Measurements from ENCODE around the gene ADGRE1.

ADGRE1 gene

DNA sequence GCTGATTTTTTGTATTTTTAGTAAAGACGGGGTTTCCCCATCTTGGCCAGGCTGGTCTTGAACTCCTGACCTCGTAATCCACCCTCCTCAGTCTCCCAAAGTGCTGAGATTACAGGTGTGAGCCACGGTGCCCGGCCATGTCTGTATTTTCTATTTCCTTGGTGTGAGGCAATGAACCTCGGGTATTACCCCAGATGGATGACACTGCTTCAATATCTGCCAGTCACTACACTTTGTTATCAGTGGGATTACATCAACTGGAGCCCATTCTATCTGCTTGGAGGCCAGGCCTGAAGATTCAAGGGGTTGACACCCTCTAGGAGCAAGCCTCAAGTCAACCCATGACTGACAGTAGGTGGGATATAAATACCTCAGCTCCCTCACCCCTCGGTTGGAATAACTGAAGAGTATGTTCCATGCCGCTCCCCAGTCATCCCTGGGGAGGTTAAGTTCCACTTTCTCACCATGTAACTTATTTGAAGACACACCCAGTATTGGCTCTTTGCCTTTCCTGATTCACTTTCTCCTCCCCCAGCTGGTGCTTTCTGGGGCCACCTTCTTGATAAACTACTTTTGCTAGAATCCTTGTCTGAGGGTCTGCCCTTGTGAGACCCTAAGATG lies 992 bp upstream of the ADGRE1 start:
- DNase-seq: no peak

DNA sequence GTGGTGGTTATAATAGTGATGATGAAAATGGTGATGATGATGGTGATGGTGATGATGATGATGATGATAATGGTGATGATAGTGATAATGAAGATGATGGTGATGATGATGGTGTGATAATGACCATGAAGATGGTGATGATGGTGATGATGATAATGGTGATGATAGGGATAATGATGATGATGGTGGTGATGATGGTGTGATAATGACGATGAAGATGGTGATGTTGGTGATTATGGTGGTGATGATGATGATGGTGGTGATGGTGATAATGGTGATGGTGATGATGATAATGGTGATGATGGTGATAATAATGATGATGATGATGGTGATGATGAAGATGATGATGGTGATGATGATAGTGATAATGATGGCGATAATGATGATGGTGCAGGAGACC lies 1.6 kb downstream of the ADGRE1 start:
- DNase-seq: no peak

DNA sequence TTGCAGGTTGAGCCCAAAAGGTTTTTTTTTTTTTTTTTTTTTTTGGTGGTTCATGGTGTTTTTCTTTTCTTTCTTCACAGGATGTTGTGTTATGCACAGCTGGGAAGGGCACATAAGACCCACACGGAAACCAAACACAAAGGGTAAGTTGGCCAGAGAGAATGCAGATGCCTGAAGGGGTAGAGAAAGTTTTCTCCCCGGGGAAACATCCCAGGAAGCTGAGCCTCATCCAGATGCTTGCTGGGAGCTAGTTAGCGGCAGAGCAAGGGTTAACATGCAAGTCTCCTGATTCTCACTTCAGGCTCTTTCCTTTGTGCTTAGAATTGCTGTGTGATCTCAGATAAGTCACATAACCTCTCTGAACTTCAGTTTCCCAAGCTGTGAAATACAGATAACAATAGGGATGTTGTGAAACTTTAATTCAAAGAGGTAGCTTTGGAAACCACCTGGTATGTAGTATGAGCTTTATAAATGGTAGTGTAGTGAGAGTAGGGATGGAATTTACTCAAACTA lies 3.1 kb downstream of the ADGRE1 start:
- DNase-seq: no peak

DNA sequence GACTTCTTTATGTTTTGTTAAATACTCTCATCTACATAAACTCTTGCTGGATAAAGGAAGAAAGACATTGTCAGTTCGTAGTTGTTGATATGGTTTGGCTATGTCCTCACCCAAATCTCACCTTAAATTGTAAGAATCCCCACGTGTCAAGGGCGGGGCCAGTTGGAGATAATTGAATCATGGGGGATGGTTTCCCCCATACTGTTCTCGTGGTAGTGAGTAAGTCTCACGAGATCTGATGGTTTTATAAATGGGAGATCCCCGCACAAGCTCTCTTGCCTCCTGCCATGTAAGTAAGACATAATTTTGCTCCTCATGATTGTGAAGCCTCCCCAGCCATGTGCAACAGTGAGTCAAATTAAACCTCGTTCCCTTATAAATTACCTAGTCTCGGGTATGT lies 3.6 kb downstream of the ADGRE1 start:
- no peak for DNase-seq

DNA sequence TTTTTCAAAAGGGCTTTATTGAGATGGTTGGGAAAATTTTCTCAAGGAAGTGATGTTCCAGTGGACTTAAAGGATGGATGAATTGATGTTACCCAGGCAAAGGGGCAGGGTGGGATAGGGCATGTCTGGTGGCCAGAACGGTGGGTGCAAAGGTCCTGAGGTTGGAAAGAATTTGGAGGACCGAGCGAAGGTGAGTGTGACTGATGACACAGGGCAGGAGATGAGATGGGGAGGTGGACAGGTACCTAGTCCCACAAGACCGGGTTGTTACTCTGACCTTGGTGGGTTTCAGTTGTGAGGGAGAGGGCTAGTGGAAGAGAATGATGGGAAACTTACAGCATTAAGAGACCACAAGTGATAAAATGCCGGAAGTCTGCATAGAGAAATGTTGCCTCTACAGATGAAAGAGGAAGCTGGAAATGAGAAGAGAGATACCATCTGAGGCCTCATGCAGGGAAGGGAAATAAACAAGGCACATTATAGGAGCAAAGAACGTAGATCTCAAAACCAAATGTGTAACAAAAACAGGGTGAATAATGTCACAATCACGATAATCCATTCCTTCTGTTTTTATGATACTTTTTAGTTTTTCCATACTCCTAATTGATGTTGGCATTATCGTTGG lies 4.5 kb downstream of the ADGRE1 start:
- DNase-seq: no peak

DNA sequence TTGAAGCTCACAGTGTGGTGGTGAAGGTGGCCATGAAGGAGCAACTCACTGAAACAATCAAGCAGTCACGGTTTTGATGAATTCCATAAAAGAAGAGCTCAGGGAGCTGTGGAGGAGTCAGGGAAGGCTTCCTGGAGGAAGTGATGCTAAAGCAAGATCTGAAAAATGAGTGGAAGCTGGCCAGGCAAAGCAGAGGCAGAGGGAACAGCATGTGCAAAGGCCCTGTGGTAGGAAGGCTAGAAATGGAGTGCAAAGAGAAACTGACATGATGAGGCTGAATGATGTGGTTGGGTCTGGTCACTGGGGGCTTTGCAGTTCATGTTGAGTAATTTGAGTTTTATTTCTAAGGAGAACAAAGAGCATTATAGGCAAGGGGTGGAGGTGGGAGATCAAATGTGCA lies 6.9 kb downstream of the ADGRE1 start:
- no peak for DNase-seq

DNA sequence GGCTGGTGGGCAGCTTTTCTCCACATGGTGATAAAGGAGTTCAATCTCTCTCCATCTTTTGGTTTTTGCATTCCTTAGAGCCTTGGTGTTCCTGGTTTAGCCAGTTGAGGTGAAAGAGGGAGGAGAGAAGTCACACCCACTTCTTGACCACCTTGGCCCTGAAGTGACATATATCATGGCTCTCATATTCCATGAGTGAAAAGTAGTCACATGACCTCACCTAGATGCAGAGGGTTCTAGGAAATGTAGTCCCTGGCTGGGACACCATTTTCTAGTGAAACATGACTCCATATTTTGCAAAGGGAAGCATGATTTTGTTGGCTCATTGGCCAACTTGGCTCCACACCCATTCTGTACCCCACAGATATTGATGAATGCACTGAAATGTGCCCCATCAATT lies 16.1 kb downstream of the ADGRE1 start:
- no peak for DNase-seq

DNA sequence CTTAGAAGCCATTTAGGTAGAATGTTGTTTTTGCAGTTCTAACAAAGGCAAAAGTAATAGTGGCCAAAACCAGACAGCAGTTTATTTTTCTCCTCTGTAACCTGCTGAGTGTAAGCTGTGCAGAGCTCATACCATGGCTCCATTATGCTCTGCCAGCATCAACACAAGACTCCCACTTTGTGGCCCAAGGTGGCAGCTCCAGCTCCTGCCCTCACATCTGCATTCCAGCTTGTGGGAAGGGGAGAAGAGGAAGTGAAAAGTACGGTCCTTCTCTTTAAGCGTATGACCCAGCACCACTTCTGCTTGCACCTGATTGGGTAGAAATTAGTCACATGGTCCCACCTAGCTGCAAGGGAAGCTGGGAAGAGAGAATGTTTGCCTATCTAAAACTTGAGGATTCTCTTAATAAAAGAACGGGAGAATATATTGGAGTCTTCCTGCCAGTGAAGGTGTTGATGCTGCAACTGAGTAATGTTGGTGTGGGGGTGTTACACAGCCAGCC lies 19.2 kb downstream of the ADGRE1 start:
- DNase-seq: no peak

DNA sequence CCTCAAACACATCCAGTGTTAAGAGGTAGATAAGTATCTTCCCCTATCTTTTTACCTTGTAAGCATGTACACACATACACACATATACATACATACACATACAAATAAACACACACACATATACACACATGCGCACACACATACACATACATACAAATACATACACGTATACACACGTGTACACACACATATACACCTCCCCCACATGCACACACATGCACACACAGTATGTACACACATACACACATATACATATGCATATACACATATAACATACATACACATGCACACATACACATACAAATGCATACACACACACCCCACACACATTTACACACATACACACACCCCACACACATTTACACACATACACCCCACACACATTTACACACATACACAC lies 24.1 kb downstream of the ADGRE1 start:
- no peak for DNase-seq

DNA sequence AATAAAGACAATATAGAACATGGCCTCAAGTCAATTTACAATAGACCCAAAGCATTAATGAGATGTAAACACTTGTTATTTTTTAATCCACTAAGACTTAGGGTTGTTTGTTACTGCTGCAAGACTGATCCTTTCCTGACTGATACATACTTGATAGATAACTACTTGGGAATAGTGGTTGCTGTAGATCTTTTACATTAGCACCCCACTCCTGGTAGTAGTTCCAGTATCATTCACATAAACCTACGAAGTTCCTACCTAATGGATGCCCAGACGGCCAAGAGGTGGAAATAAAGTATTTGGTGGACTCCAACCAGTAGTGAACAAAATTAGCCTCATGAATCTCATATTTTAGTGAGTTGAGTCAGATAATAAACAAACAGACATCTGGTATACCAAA lies 26.9 kb downstream of the ADGRE1 start:
- DNase-seq: no peak

DNA sequence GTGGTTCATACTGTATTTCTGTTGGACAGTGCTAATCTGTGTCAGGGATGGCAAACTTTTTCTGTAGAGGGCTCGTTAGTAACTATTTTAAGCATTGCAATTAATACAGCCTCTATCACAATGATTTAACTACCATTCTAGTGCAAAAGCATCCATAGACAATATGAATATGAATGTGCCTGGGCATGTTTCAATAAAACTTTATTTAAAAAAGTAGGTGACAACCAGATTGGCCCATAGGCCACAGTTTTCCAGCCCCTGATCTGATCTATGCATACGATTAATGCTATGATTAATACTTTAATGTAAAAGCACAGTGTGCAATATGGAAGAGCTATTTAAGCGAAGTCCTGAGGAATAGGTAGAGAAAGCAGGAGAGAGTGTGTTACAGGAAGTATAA lies 29.6 kb downstream of the ADGRE1 start:
- DNase-seq: no peak

DNA sequence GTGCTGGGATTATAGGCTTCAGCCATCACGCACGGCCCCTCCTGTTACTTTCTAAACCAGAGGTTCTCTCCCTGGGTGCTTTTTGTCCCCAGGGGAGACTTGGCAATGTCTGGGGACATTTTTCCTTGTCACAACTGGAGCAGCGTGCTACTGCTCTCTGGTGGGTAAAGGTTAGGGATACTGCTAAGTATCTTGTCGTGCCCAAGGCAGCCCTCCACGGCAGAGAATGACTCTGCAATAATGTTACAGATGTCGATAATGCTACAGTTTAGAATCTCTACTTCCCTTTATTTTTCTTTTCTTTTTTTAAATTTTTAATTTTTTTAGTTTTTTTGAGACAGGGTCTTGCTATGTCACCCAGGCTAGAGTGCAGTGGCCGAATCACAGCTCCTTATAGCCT lies 38.0 kb downstream of the ADGRE1 start:
- no peak for DNase-seq

DNA sequence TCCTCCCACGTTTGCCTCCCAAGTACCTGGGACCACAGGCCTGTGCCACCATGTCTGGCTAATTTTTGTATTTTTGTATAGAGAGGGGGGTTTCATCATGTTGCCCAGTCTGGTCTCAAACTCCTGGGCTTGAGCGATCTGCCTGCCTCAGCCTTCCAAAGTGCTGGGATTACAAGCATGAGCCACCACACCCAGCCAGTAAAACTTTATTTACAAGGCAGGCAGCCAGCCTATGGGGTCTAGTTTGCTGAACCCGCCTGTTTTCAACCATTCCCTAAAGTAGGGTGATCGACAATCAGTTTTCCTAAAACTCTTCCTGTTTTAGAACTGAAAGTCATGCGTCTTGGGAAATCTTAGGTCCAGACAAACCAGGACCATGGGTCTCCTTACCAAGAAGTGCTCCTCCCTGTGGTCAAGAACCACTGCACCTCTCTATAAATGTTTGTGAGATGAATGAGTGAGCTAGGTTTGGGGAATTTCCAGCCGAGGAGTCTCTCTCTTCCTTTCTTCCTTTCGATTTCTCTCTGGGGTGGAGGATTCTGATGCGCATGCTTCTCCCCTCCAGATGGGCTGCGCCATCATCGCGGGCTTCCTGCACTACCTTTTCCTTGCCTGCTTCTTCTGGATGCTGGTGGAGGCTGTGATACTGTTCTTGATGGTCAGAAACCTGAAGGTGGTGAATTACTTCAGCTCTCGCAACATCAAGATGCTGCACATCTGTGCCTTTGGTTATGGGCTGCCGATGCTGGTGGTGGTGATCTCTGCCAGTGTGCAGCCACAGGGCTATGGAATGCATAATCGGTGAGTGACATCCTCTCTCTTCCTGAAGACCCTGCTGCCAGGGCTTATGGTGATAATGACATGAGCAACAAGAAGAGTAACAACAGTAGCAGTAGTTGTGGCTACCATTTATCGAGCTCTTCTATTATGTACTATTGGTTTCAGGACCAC lies 38.7 kb downstream of the ADGRE1 start:
- peak in 1 of 4 experiments; percentile 4 for DNase-seq

DNA sequence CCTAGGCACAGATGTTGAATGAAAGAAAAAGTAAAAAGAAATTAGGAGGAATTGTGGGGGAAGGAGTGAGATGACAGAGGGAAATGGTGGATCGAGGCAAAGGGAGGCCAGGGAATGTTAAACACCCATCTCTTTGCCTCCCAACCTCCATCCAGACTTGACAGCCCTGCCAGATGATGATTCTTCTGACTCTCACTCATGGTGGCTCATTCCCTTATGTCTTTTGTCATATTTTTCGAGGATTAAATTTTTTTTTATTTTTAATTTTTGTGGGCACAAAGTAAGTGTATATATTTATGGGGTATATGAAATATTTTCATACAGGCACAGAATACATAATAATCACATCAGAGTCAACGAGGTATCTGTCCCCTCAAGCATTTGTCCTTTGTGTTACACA lies 42.8 kb downstream of the ADGRE1 start:
- DNase-seq: no peak

DNA sequence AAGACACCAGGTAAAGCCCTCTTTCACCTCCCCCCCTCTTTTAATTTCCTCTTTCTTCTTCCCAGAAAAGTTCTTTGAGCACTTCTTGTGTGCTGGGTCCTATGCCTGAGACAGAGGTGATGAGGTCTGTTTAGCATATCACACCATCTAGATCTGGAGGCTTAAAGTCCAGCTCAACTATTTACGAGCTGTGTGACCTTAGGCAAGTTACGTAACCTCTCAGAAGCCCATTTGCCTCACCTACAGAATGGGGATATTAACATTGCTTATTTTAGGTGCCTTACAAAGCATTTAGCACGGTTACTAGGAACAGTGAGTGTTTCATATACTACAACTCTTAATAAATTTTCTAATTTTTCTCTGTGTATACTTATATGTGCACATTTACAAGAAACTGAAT lies 47.7 kb downstream of the ADGRE1 start:
- no peak for DNase-seq

DNA sequence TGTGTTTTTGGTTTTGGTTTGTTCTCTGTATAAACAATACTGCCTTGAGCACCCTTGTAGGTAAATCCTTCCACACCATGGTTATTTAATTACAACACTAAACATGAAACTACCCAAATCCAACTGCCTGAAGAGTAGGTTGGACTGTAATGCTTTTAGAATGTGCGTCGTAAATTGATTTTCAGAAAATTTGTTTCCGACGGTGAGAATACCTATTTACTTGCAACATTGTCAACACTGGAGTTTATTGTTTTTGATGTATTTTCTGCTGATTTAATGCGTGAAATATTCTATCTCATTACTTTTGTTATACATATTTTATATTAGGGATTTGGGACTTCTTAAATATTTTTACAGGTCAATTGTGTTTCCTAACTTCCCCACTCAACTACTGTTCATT lies 48.2 kb downstream of the ADGRE1 start:
- DNase-seq: no peak

DNA sequence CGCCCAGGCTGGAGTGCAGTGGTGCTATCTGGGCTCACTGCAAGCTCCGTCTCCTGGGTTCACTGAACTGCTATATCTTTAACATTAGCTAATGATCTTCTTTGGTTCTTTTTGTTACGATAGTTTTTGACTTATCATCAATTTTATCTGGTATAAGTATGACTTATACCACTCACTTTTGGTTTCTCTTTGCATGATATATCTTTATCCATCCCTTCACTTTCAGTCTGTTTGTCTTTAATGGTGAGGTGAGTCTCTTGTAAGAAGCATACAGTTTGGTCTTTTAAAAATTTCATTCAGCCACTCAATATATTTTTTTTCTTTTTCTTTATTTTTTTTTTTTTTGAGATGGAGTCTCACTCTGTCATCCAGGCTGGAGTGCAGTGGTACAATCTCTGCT lies 58.4 kb downstream of the ADGRE1 start:
- DNase-seq: no peak

DNA sequence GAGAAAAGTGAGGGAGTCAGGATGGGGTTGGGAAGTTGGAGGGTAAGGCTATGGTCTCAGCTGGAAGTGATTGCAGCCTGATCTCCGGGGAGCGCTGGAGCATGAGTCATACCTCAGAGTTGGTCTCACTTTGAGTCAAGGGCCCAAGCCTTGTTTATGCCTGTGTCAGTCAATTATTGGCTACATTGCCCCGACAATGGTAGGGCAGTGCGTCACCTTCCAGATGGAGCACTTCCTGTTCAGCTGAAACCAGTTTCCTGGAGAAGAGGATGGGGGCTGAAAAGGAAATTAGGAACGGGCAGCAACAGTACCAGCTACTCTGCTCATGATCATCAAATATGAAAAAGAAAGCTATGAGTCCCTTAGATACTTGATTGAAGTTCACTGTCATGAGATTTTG lies 60.4 kb downstream of the ADGRE1 start:
- peak in 1 of 4 experiments; percentile 25 for DNase-seq

DNA sequence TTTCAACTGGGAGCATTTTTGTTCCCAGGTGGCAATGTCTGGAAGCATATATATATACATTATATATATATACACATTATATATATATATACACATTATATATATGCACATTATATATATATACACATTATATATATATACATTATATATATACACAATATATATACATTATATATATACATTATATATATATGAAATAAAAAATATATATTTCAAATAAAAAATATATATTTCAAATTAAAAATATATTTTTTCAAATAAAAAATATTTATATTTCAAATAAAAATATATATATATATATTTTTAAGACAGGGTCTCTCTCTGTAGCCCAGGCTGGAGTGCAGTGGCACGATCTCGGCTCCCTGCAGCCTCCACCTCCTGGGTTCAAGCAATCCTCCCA lies 61.5 kb downstream of the ADGRE1 start:
- DNase-seq: no peak

DNA sequence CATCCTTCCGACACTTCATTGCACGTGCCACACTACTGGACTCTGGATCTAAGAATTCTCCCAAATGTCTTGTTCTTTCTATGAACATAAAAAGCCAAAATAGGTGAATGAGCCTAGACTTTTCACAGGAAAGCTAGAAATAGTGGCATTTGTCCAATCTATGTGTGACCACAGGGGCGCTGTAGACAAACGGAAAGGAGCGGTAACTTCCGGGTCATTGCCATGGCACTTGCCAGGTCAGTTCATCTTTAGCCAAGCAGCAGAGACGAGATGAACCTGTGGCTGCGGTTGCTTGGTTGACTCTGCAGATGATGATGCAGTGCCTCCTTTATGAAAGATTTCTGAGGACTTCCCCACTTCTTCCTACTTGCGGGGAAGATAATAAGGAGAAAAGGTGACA lies 65.6 kb downstream of the ADGRE1 start:
- DNase-seq: no peak

DNA sequence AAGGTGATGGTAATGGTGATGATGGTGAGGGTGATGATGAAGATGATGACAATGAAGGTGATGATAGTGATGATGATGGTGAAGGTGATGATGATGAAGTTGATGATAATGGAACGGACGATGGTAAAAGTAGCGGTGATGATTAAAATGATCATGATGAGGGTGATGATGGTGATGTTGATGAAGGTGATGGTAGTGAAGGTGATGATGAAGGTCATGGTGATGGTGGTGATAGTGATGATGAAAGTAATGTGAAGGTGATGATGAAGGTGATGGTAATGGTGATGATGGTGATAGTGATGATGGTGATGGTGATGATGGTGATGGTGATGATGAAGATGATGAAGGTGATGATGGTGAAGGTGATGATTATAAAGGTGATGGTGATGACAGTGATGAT lies 67.7 kb downstream of the ADGRE1 start:
- no peak for DNase-seq

DNA sequence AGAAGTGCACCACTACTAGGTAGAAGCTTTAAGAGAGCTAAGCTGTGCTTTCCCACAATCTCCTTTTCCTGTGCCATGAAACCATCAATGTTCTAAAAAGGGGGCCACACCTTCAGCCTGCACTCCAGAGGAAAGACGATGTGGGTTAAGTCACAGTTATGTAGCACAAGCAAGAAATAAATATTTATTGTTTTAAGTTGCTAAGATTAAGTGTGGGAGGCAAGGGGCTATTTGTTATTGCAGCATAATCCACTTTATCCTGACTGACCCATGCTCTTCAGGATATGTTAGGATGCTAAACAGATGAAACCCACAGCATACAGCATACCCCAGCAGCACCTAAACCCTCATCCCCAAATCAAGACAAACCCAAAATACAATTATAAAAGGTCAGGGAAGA lies 69.2 kb downstream of the ADGRE1 start:
- DNase-seq: no peak

DNA sequence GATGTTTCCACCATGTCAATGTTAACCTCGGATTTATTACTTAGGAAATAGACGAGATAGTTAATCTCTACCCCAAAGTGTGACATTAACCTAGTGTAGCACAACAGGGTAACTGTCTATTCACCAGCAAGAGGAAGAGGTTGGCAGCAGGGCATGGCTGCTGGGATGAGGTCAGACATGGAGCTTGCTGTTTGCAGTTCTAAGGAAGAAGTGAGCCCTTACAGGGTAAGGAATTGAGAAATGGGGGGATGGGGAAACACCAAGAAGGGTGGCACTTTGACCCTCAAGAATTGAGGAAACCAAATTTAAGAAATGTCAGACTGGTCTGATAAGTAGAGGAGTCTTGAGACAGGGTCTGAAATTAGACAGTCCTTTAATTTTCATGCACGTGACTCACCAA lies 71.4 kb downstream of the ADGRE1 start:
- no peak for DNase-seq

Data from activated CD4-positive, CD25-positive, alpha-beta regulatory T cell (primary cell).